ENCODE data around the gene ARID1B. TPM values are rescaled to one million over a fixed set of nuclear protein-coding genes. Genes with fewer than 3 reads are reported as not detected.
"Not testable (repeated sequence)": the region's sequence is repeated elsewhere in the genome, so short reads cannot be mapped to it uniquely, and the experiment has no call there.

Gene ARID1B
- total RNA-seq, 2 donors from 2014 or later: 92.3 to 129 TPM

DNA sequence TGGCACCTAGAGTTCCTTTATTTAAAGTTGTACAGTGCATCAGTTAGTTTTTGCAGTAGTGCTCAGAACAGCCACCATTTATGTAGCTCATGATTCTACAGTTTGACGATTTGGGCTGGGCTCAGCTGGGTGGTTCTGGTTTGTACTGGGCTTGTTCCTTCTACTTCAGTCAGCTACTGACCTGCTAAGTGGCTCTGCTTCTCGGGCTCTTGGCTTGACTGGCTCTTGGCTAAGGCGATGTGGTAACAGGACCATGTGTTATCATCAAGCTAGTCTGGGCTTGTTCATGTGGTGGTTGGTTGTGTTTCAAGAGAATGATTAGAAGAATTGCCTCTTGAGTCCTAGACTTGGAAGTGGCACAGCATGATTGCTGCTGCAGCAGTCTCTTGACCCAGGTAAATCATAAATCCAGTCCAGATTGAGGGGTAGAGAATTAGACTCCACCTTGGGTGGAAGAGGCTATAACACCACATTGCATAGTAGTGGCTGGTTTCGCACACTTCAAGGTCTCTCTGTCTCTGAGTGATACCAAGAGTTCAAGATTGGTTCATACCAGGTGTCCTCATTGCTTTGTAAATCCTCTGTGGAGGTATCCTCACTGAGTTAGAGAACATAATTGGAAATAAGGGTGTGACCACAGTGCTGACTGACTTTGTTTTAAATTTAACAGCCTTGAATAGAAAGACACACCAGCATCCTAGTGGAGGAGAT is 253.0 kb downstream of the ARID1B start:
- Mint-ChIP-seq H3K9me3 (no peaks in the 10 kb centered on the region), H3K4me3 (no peak overlapping the region), H3K27ac (no peak overlapping the region), H3K27me3 (no peaks in the 10 kb centered on the region), H3K36me3 (no peaks in the 10 kb centered on the region), H3K4me1 (ENCODE audit: low read depth in 2 of 2) (peaks cover 18 to 35% of the 10 kb centered on the region in 2 donors)
- ATAC-seq: peak in 1 of 2 donors; percentile 48
- no peak for DNase-seq (ENCODE audit: low spot score)

DNA sequence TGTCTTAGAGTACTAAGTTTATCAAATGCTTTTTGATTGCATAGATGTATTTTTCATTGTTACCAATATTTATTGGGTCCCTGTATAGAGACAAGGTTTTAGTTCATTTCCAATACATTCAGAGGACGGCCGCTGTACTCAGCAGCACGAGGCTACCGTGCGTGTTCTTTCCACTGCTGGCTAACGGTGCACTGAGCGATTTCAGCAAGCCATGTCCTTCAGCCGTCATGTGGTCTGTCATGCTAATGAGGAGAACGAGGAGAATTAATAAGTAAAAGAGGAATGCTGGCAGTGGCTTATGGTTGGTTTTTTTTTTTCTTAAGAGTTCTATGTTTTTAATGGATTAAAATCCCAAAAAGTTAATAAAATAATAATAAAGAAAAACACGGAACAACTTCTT is 253.6 kb downstream of the ARID1B start:
- Mint-ChIP-seq H3K27me3 (no peaks in the 10 kb centered on the region), H3K27ac (no peak overlapping the region), H3K9me3 (no peaks in the 10 kb centered on the region), H3K4me3 (no peak overlapping the region), H3K36me3 (no peaks in the 10 kb centered on the region), H3K4me1 (ENCODE audit: low read depth in 2 of 2) (peaks cover 18 to 29% of the 10 kb centered on the region in 2 donors)
- no peak for ATAC-seq
- DNase-seq (ENCODE audit: low spot score): no peak

DNA sequence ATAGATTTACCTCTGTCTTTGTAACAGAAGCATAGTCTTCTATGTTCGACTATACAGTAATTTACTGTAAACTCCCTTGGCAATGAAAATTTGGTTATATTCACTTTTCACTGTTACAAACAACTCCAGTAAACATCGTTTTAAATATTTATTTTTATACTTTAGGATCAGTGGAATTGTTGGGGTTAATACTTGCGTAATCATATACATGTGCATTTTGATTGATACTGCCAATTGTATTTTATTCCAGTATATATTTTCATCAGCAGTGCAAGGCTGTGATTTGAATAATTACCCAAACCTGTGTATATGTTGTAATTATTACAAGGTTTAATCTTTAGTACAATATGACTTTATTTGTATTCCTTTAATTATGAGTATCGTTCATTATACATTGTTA is 255.7 kb downstream of the ARID1B start:
- Mint-ChIP-seq H3K36me3 (no peaks in the 10 kb centered on the region), H3K27ac (peak overlapping the region; percentile 75 to 89), H3K4me1 (ENCODE audit: low read depth in 2 of 2) (peaks cover 18 to 29% of the 10 kb centered on the region in 2 donors), H3K27me3 (no peaks in the 10 kb centered on the region), H3K4me3 (peak overlapping the region; percentile 87), H3K9me3 (no peaks in the 10 kb centered on the region)
- ATAC-seq (no peak), DNase-seq (ENCODE audit: low spot score) (no peak)

- Mint-ChIP-seq H3K36me3 (no peaks in the 10 kb centered on the region), H3K4me1 (ENCODE audit: low read depth in 2 of 2) (peaks cover 18 to 29% of the 10 kb centered on the region in 2 donors), H3K27ac (peak overlapping the region; percentile 75 to 89), H3K9me3 (no peaks in the 10 kb centered on the region), H3K27me3 (no peaks in the 10 kb centered on the region), H3K4me3 (peak overlapping the region; percentile 87)
- ATAC-seq (peak in 1 of 2 donors; percentile 55), DNase-seq (ENCODE audit: low spot score) (no peak)
Observed at GRCh38 chr6:157033428-157034140, 256.4 kb downstream of the ARID1B start.

DNA sequence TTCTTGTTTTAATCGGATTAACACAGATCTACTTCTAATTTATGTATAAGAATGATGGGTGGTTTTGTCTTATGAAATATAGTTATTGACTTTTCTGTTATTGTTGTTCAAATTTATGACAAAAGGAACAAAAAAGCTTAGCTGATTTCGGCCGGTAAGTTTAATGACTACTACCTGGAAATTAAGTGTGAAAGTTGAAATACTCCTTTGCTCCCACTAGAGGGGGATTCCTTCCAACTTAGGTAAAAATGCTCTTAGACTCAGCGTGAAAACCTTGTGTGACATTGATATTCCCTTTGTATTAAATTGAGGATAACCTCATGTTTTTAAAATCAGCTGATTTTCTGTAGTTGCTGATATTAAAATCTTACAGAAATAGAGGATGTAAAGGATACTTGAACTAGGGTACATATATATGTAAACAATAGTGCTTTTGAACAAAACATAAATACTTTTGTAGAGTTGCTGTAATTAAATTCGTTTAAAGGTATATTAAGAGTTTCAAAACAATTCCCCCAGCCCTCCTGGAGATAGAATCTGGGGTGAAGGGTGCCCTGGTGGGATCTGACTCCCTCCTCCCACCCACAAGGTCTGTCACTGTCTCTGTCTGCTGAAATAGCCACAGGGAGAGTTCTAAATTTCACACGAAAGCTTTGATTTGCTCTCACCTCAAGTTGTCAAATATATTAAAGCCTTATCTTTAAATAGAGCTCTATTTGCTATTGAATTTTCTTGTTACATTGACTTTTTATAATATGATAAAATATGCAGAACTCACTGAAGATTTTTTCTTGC is 257.5 kb downstream of the ARID1B start:
- H3K27ac Mint-ChIP-seq: peak overlapping the region; percentile 75 to 89
- no peaks in the 10 kb centered on the region for H3K27me3 Mint-ChIP-seq
- H3K36me3 Mint-ChIP-seq: no peaks in the 10 kb centered on the region
- peak overlapping the region; percentile 87 for H3K4me3 Mint-ChIP-seq
- peaks cover 18 to 25% of the 10 kb centered on the region in 2 donors for H3K4me1 Mint-ChIP-seq (ENCODE audit: low read depth in 2 of 2)
- ATAC-seq (no peak), DNase-seq (ENCODE audit: low spot score) (no peak)
- no peaks in the 10 kb centered on the region for H3K9me3 Mint-ChIP-seq

- Mint-ChIP-seq H3K9me3 (no peaks in the 10 kb centered on the region), H3K27ac (no peak overlapping the region), H3K36me3 (no peaks in the 10 kb centered on the region), H3K4me1 (ENCODE audit: low read depth in 2 of 2) (peaks cover 14 to 21% of the 10 kb centered on the region in 2 donors), H3K4me3 (no peak overlapping the region), H3K27me3 (no peaks in the 10 kb centered on the region)
- no peak for ATAC-seq
- no peak for DNase-seq (ENCODE audit: low spot score)
Observed at GRCh38 chr6:157035546-157035945, 258.4 kb downstream of the ARID1B start.

DNA sequence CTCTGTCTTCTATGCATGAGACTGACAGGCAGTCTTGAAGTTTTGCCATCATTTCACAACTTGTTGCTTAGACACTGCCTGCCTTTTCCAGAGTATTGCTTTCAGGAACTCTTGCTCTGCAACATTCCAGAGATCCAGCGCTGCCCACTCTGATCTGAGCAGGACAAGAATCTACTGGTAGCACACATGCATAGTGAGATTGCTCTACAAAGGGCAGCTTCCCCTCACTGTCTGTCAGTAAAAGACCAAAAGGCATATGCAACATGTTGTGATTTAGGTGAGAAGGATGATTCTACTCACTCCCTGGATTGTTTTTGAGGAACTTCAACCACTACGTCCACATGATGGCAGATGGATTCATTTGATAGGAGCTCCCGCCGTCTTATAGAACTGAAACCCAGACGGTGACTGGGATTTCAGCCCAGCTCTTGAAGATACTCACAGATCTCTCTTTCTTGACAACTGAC is 259.1 kb downstream of the ARID1B start:
- DNase-seq (ENCODE audit: low spot score) (no peak), ATAC-seq (no peak)
- Mint-ChIP-seq H3K27me3 (no peaks in the 10 kb centered on the region), H3K36me3 (no peaks in the 10 kb centered on the region), H3K4me3 (no peak overlapping the region), H3K27ac (no peak overlapping the region), H3K9me3 (no peaks in the 10 kb centered on the region), H3K4me1 (ENCODE audit: low read depth in 2 of 2) (peaks cover 12 to 20% of the 10 kb centered on the region in 2 donors)

- Mint-ChIP-seq H3K27me3 (no peaks in the 10 kb centered on the region), H3K36me3 (peaks cover 4% of the 10 kb centered on the region), H3K4me3 (no peak overlapping the region), H3K4me1 (ENCODE audit: low read depth in 2 of 2) (peaks cover 17 to 20% of the 10 kb centered on the region in 2 donors), H3K27ac (no peak overlapping the region), H3K9me3 (no peaks in the 10 kb centered on the region)
- no peak for ATAC-seq
- DNase-seq (ENCODE audit: low spot score): no peak
Observed at GRCh38 chr6:157037165-157037564, 260.0 kb downstream of the ARID1B start.

GRCh38 chr6:157038610-157039009 is 261.4 kb downstream of the ARID1B start:
- ATAC-seq (no peak), DNase-seq (ENCODE audit: low spot score) (no peak)
- no peaks in the 10 kb centered on the region for H3K9me3 Mint-ChIP-seq
- no peaks in the 10 kb centered on the region for H3K27me3 Mint-ChIP-seq
- H3K27ac Mint-ChIP-seq: no peak overlapping the region
- H3K4me3 Mint-ChIP-seq: no peak overlapping the region
- peaks cover 13 to 15% of the 10 kb centered on the region in 2 donors for H3K4me1 Mint-ChIP-seq (ENCODE audit: low read depth in 2 of 2)
- H3K36me3 Mint-ChIP-seq: peaks cover 4% of the 10 kb centered on the region

DNA sequence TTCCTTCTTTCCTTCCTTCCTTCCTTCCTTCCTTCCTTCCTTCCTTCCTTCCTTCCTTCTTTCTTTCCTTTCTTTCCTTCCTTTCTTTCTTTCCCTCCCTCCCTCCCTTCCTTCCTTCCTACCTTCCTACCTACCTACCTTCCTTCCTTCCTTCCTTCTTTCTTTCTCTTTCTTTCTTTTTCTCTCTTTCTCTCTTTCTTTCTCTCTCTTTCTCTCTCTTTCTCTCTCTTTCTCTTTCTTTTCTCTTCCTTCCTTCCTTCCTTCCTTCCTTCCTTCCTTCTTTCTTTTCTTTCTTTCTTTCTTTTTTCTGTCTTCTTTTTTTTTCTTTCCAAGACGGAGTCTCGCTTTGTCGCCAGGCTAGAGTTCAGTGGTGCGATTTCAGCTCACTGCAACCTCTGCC is 262.5 kb downstream of the ARID1B start:
- not testable (repeated sequence) for ATAC-seq; H3K36me3 Mint-ChIP-seq; DNase-seq (ENCODE audit: low spot score); H3K9me3 Mint-ChIP-seq; H3K4me1 Mint-ChIP-seq (ENCODE audit: low read depth in 2 of 2); H3K27me3 Mint-ChIP-seq; H3K4me3 Mint-ChIP-seq
- peak overlapping the region in 1 of 2 donors; percentile 58 for H3K27ac Mint-ChIP-seq

GRCh38 chr6:157040191-157040590 is 263.0 kb downstream of the ARID1B start:
- H3K36me3 Mint-ChIP-seq: peaks cover 4% of the 10 kb centered on the region
- peak overlapping the region in 1 of 2 donors; percentile 58 for H3K27ac Mint-ChIP-seq
- ATAC-seq (no peak), DNase-seq (ENCODE audit: low spot score) (no peak)
- no peaks in the 10 kb centered on the region for H3K9me3 Mint-ChIP-seq
- H3K4me3 Mint-ChIP-seq: no peak overlapping the region
- no peaks in the 10 kb centered on the region for H3K27me3 Mint-ChIP-seq
- H3K4me1 Mint-ChIP-seq (ENCODE audit: low read depth in 2 of 2): peaks cover 5 to 8% of the 10 kb centered on the region in 2 donors

DNA sequence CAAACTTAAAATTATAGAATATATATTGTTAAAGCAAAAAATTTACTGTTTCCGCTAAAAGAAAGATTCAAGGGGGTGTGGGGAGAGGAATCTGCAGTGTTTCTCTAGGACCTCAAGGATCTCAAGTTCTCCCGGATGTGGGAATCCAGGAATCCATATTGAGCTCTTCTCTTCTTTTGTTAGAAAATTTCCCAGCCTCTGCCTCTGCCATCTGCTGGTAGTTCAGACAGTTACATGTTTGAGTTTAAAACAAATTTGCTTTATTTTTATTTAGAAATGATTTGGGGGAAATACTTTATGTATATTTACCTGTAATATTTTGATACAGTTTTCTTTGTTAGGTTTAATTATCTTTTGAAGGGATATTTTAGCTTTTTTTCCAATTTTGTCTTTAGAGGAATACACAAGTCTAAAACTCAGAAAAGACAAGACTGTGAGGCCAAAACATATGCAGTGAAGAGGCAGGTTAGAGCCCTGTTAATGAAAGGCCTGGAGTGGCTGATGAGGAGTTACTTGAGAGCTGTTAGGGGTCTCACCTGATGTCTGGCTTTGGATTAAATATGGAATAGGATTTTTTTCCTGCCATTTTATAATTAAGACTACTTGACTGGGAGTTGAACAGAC is 268.8 kb downstream of the ARID1B start:
- no peak for DNase-seq (ENCODE audit: low spot score)
- Mint-ChIP-seq H3K9me3 (no peaks in the 10 kb centered on the region), H3K4me1 (ENCODE audit: low read depth in 2 of 2) (peaks cover 3 to 11% of the 10 kb centered on the region in 2 donors), H3K36me3 (peaks cover 4% of the 10 kb centered on the region), H3K27ac (no peak overlapping the region), H3K4me3 (no peak overlapping the region), H3K27me3 (no peaks in the 10 kb centered on the region)
- ATAC-seq: no peak

DNA sequence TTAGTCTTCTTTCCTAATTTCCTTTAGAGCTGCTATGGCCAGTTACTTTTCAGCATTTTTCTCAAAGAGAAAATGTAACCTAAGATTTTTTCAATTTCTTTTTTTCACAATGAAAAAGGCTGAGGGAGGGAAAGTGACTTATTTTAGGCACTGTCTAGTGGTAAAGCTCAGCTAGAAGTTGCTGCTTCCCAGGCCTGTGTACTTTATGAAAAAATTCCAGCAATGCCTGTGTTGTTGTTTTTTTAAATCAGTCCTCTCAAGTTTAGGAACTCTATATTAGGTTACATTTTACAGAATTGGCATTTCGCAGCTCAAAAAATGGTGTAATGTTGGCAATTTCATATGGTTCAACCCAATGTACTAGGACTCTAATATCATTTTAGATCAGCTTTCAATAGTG is 269.6 kb downstream of the ARID1B start:
- Mint-ChIP-seq H3K9me3 (no peaks in the 10 kb centered on the region), H3K36me3 (peaks cover 3% of the 10 kb centered on the region), H3K27ac (no peak overlapping the region), H3K27me3 (no peaks in the 10 kb centered on the region), H3K4me3 (no peak overlapping the region), H3K4me1 (ENCODE audit: low read depth in 2 of 2) (peaks cover 5 to 11% of the 10 kb centered on the region in 2 donors)
- DNase-seq (ENCODE audit: low spot score) (no peak), ATAC-seq (no peak)

Data from natural killer cell treated with Interleukin-12 subunit alpha and Interleukin-12 subunit beta and Interleukin-15 and Interleukin-18, amount 100 ng/mL, for 72 hours (primary cell).